RWPE2 (cell line): ENCODE results near the gene CLDN34.

Experiments used
- ATAC-seq: fragments of 200-7000 bp; cut with Tn5 transposase; 3 replicates; pipeline ENCODE4 v1.9.1; 2021; ENCODE audit warnings: low read depth
- DNase-seq: peaks from one replicate; pipeline ENCODE4 v3.0.0-alpha.2; 2020; ENCODE audit warnings: low spot score
- H3K27ac ChIP-seq: fragments of 450-650 bp; 2 replicates; pipeline ENCODE4 v1.5.1; 2017; ENCODE audit warnings: mild to moderate bottlenecking; ENCODE audit not compliant: poor library complexity, severe bottlenecking
- H3K27me3 ChIP-seq: fragments of 250-450 bp; sonication (Bioruptor Pico); 2 replicates; pipeline ENCODE4 v1.5.1; 2021; ENCODE audit warnings: mild to moderate bottlenecking, moderate library complexity; ENCODE audit not compliant: insufficient read depth, poor library complexity, severe bottlenecking
- H3K36me3 ChIP-seq: fragments of 250-450 bp; sonication (Bioruptor Pico); 2 replicates; pipeline ENCODE4 v1.5.1; 2020; ENCODE audit warnings: low read depth, mild to moderate bottlenecking, moderate library complexity
- H3K4me1 ChIP-seq: fragments of 250-450 bp; sonication (Bioruptor Pico); 2 replicates; pipeline ENCODE4 v1.5.1; 2021; ENCODE audit warnings: mild to moderate bottlenecking, moderate library complexity; ENCODE audit not compliant: insufficient read depth, poor library complexity, severe bottlenecking
- H3K4me3 ChIP-seq: fragments of 250-450 bp; sonication (Bioruptor Pico); 2 replicates; pipeline ENCODE4 v1.5.1; 2021; ENCODE audit warnings: mild to moderate bottlenecking, moderate library complexity; ENCODE audit not compliant: severe bottlenecking
- H3K9me3 ChIP-seq: fragments of 250-450 bp; sonication (Bioruptor Pico); 2 replicates; pipeline ENCODE4 v1.5.1; 2021; ENCODE audit warnings: mild to moderate bottlenecking, moderate library complexity; ENCODE audit not compliant: severe bottlenecking
- TF ChIP-seq, protein P1 (sequence below): fragments of 450-650 bp; IDR thresholded peaks from one replicate; pipeline ENCODE4 v1.5.1; 2017; ENCODE audit warnings: mild to moderate bottlenecking, moderate library complexity; ENCODE audit not compliant: poor library complexity, severe bottlenecking

The CLDN34 gene

GRCh38 chrX:10015723-10016518 lies 48.8 kb downstream of the CLDN34 start:
- ATAC-seq (peak; percentile 15; the same call in 1 of the 3 replicates), DNase-seq (no peak)
- TF ChIP-seq, protein P1, sequence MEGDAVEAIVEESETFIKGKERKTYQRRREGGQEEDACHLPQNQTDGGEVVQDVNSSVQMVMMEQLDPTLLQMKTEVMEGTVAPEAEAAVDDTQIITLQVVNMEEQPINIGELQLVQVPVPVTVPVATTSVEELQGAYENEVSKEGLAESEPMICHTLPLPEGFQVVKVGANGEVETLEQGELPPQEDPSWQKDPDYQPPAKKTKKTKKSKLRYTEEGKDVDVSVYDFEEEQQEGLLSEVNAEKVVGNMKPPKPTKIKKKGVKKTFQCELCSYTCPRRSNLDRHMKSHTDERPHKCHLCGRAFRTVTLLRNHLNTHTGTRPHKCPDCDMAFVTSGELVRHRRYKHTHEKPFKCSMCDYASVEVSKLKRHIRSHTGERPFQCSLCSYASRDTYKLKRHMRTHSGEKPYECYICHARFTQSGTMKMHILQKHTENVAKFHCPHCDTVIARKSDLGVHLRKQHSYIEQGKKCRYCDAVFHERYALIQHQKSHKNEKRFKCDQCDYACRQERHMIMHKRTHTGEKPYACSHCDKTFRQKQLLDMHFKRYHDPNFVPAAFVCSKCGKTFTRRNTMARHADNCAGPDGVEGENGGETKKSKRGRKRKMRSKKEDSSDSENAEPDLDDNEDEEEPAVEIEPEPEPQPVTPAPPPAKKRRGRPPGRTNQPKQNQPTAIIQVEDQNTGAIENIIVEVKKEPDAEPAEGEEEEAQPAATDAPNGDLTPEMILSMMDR = peak; percentile 6
- Histone ChIP-seq H3K4me1 (peaks cover 16% of the 10 kb centered on the region), H3K9me3 (no peaks in the 10 kb centered on the region), H3K27ac (peak overlapping the region; percentile 80), H3K27me3 (no peaks in the 10 kb centered on the region), H3K36me3 (no peaks in the 10 kb centered on the region; the same call in 1 of the 2 replicates), H3K4me3 (peak overlapping the region; percentile 73)

DNA sequence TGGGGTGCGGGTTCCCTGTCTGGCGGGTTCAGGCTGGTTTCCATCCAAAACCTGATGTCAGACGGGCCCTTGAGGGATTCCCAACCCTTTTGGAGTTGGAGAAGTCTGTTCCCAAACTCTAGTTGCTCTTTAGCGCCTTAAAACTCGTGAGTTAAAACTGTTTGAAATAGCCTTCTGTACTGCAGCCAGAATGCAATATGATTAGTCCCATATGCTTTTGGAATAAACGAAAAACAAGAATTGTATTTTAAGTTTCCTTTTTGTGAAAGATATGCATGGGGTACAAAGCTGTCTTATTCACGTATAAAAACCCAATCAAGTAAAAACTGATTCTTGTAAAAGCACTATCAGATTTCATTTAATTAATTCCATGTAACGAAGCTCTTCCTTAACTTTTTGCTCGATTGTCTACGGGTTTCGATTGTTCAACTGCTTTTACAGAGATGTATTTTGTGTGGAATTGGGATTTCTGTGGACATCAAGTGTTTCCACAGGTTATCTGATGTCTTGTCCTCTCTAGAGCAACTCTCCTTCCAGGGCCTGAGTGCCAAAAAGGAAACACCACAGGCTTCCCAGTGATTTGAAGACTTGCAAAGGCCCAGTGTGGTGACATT lies 49.5 kb downstream of the CLDN34 start:
- Histone ChIP-seq H3K4me3 (peak overlapping the region; percentile 73), H3K27me3 (no peaks in the 10 kb centered on the region), H3K9me3 (no peaks in the 10 kb centered on the region), H3K27ac (peak overlapping the region; percentile 80), H3K4me1 (peaks cover 16% of the 10 kb centered on the region), H3K36me3 (no peaks in the 10 kb centered on the region; the same call in 1 of the 2 replicates)
- DNase-seq (no peak), ATAC-seq (no peak)
- TF ChIP-seq, protein P1 = no peak

GRCh38 chrX:10017872-10018271 lies 50.7 kb downstream of the CLDN34 start:
- Histone ChIP-seq H3K4me3 (no peak overlapping the region), H3K9me3 (no peaks in the 10 kb centered on the region), H3K36me3 (no peaks in the 10 kb centered on the region; the same call in 1 of the 2 replicates), H3K27me3 (no peaks in the 10 kb centered on the region), H3K27ac (peak overlapping the region; percentile 80), H3K4me1 (peaks cover 18% of the 10 kb centered on the region)
- TF ChIP-seq, protein P1 = peak; percentile 30
- DNase-seq (no peak), ATAC-seq (peak; percentile 68)
